Hematopoietic multipotent progenitor cell treated with erythropoietin and hydrocortisone succinate and interleukin-3 and kit ligand, for 6 days (in vitro differentiated cells): ENCODE data around the gene ADAMTS2.

Experiments used
- DNase-seq: peaks from one replicate; pipeline ENCODE4 v3.0.0-alpha.2; 2015

ADAMTS2 gene

GRCh38 chr5:179209359-179210150, 135.7 kb downstream of the ADAMTS2 start:
- DNase-seq, result no peak

DNA sequence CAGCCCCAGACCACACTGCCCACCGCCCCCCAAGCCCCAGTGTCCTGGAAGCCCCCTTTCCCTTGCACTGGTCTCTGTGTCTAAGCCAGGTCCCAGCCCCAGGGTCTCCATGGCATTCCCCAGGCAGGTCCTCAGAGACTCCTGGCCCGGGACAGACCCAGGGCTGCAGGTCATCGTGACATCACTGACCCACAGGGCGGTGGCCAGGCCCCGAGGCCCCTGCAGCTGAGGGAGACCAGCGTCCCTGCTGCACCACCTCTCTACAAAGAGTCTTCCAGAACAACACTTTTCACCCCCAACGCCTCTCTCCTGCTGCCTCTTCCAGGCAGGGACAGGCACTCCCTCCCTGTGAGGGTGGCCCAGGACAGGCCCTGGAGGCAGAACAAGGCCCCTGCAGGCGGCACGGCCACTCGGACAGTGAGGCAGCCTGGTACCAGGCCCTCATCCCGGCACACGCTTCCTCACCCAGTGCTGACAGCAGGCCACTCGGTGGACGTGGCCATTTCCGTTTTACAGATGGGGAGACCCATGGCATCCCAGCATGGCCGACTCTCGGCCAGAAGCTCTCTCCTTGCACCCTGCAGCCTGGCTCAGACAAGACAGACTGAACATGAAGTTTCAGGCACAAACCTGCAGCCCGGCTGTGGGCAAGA, 136.4 kb downstream of the ADAMTS2 start:
- DNase-seq, result no peak

GRCh38 chr5:179207920-179208705, 137.1 kb downstream of the ADAMTS2 start:
- DNase-seq, result no peak

DNA sequence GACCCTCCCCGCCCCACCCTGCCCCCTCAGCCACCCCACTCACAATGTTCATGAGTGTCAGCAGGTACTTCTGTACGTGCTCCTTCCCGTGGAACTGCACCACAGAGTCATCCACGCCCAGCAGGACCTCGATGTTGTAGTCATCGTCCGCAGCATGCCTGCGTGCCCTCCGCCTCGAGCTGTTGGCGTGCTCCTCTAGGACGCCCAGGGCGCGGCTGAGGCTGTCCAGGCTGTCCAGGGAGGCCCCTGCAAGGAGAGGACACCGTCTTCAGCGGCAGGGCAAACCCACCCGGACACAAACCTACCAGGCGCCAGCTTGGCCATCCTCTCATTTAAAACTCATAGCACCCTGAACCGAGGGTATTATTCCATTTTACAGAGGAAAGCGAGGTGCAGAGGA, 137.8 kb downstream of the ADAMTS2 start:
- DNase-seq, result no peak

DNA sequence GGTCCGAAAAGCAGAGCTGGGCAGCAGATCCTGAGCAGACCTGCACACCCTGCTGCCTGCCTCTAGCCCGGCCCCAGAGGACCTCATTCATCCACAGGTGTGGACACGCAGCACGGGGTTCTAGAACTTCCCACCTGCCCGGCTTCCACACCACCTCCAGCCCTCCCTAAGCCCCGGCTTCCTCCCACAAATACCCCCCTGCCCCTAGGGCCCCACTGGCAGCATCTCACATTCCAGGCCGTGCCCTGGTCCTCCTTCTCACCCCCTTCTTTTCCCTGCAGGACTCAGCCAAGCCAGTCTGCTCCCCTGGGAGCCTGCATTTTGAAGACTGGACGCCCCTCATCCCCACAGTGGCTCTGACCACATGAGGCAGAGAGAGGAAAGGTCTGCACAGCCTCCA, 138.9 kb downstream of the ADAMTS2 start:
- no peak for DNase-seq

GRCh38 chr5:179205277-179205676, 140.0 kb downstream of the ADAMTS2 start:
- DNase-seq, result no peak

- no peak for DNase-seq
Measured at GRCh38 chr5:179204572-179204971, 140.7 kb downstream of the ADAMTS2 start.

GRCh38 chr5:179203248-179203647, 142.0 kb downstream of the ADAMTS2 start:
- no peak for DNase-seq

DNA sequence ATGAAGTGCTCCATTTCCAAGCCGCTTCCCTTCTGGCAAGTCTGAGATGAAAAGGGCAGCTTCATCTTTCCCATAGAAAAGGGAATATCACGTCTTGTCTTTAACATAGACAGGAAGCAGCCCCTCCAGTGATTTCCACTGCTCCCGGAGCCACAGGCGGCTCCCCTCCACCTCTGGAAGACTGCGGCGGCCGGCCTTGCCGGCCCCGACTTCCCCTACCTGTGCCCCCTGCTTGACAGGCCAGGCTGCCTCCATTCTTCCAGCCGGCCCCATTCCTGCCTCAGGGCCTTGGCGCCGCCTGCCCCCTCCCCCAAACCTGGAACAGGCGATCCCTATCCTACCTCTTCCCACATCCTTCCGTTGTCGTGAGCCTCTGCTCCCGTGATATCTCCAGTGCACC, 143.3 kb downstream of the ADAMTS2 start:
- no peak for DNase-seq

GRCh38 chr5:179199246-179199645, 146.0 kb downstream of the ADAMTS2 start:
- DNase-seq, result no peak

- no peak for DNase-seq
Measured at GRCh38 chr5:179198825-179199224, 146.4 kb downstream of the ADAMTS2 start.

GRCh38 chr5:179196405-179197079, 148.7 kb downstream of the ADAMTS2 start:
- DNase-seq, result no peak

- no peak for DNase-seq
Measured at GRCh38 chr5:179195561-179196404, 149.5 kb downstream of the ADAMTS2 start.

DNA sequence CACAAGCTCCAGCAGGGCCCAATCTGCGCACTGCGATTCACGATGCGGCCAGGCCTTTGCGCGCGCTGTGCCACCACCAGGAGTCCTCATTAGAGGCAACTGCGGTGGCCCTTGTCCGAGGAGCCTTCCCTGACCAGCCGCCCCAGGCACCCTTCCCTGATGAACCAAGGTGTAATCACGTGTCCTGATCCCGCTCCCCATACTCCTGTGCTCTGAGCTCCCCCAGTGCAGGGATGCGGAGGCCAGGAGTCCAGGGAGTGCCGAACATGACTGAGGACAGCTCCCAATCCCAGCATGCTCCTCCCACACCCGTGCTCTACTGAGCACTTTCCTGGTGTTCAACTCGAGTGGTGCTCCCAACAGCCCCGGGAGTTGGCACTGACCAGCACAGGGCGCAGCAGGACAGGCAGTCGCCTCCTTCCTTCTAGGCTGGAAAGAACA, 150.3 kb downstream of the ADAMTS2 start:
- DNase-seq, result no peak

- DNase-seq, result no peak
Measured at GRCh38 chr5:179194201-179194910, 150.9 kb downstream of the ADAMTS2 start.

DNA sequence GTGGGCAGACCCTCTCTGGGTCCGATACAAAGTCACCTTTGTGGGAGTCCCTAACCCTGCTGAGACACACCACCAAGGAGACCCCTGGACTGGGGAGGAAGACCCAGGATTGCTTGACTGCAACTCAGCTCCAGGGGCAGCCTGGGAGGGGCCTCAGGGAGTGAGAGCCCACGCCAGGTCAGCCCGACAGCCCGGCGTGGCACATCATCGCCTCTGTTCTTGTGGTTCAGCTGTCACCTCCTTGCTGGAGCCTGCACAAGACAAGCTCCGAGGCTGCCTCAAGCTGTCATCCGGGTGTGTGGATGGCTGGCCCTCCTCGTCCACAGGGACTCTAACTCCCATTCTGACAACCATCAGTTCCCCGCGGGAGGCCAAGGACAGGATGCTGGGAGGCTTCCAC, 151.5 kb downstream of the ADAMTS2 start:
- DNase-seq, result no peak

DNA sequence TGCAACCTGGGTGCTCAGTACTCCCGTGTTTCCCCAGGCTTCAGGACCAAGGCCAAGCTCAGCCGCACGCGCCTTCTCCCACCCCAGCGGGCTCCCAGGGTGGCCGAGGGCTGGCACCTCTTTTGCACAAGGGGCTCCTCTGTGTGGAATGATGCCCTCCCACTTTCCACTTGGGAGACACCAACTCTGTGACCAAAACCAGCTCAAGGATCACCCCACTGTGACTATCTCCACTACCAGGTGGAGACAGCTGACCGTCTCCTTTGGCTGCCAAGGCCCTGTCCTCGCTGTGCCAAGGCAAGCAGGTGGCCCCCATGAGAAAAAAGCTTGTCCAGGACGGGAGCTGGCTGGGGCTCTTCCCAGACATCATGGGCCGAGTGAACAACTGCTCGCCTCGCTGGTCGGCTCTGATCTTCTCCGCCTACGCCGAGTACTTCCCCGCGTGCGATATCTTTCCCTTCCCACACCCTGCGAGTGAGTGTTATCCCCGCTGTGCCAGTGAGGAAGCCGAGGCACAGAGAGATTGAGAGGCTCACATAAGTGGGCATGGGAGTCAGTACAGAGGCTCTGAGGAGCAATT, 152.3 kb downstream of the ADAMTS2 start:
- DNase-seq, result no peak

DNA sequence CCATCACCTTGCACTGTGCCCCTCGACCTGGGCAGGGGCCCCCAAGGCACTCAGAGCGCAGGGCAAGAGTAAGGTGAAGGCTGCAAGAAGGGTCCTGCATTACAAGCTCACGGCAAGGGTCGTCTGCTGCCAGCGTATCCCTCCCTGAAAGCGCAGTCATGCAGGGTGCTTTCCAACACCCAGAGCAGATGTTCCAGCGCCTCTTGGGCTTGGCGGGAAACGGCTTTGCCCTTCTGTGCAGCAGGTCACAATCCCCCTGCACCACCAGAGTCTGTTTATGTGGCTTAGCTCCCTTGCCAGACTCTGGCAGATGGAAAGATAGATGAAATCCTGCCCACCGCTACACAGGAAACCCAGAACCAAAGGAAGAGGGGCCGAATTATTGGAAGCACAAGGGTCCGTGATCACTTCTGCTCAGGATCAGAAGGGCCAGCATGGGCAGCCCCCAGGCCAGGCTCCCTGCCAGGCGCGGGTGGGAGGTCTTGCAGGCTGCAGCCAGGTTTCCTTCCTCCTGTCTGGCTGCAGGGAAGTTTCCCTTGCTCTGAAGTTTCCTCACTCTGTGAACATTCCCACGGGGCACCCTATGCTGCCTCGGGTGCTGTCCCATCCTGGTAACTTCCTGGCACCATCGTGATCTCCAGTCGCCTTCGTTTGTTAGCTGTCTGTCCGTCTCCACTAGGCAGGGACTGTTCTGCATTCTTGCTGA, 152.9 kb downstream of the ADAMTS2 start:
- no peak for DNase-seq

GRCh38 chr5:179191506-179192184, 153.6 kb downstream of the ADAMTS2 start:
- DNase-seq, result no peak
